ENCODE results near the gene KIF5A. TPM values are rescaled to one million over a fixed set of nuclear protein-coding genes. Genes with fewer than 3 reads are reported as not detected.

The KIF5A gene
- total and polyA plus RNA-seq, 2 donors (not counting 3 experiments of a cell fraction or from before 2014, with no cell fraction given), result 0.07 to 0.35 TPM

DNA sequence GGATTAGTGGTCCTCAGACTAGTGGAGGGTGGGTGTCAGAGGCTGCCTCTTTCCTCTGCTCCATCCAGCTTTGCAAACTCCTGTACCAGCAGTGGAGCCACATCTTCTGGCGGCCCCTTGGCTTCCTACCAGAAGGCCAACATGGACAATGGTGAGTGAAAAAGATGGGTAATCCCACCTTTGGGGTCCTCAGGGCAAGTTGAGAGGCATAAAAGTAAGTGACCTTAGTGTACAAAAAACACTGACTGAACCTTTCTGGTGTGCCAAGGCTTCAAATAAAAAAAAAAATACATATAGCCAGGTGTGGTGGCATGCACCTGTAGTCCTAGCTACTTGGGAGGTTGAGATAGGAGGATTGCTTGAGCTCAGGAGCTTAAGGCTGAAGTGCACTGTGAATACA is 32.0 kb downstream of the KIF5A start:
- Histone ChIP-seq H3K9me3 (replicated peaks; ENCODE audit: control insufficient read depth, insufficient read depth, low read length) (no peaks in the 10 kb centered on the region), H4K20me1 (replicated peaks; ENCODE audit: control insufficient read depth, extremely low read depth, insufficient read depth, low read length) (no peaks in the 10 kb centered on the region), H3K27ac (ENCODE audit: insufficient read depth, low read depth, low read length) (no peak overlapping the region), H3K4me1 (ENCODE audit: control insufficient read depth, extremely low read depth, insufficient read depth, low read length) (no peaks in the 10 kb centered on the region), H3K9ac (replicated peaks; ENCODE audit: extremely low read depth, insufficient read depth, low read length) (no peak overlapping the region), H3K27me3 (ENCODE audit: control insufficient read depth in 2 of 2, insufficient read depth in 2 of 2, low read length in 2 of 2) (peaks cover 15 to 16% of the 10 kb centered on the region in 2 experiments), H3K4me3 (replicated peaks in 1 of 3; ENCODE audit: insufficient read depth in 1 of 3, low read depth in 1 of 3, low read length in 3 of 3) (no peak overlapping the region), H3K9me1 (replicated peaks; ENCODE audit: control insufficient read depth, extremely low read depth, insufficient read depth, low read length) (no peaks in the 10 kb centered on the region), H3K79me2 (ENCODE audit: control insufficient read depth, insufficient read depth, low read length) (no peaks in the 10 kb centered on the region), H3K4me2 (ENCODE audit: insufficient read depth, low read length) (no peak overlapping the region), H3K36me3 (ENCODE audit: control insufficient read depth in 2 of 2, extremely low read depth in 1 of 2, insufficient read depth in 2 of 2, low read length in 2 of 2) (no peaks in the 10 kb centered on the region), H2AFZ (ENCODE audit: low read depth, low read length) (no peak overlapping the region)
- BruUV-seq (replicated peaks), result no TSS peak
- TF ChIP-seq POLR2A (IDR thresholded peaks at IDR 0.05; ENCODE audit: low read depth, low read length) (no peak), CTCF (IDR thresholded peaks at IDR 0.05; ENCODE audit: extremely low read depth in 1 of 2, insufficient read depth in 1 of 2, low read depth in 1 of 2, low read length in 2 of 2) (no peak), EZH2 (IDR thresholded peaks at IDR 0.05; ENCODE audit: borderline replicate concordance, low read depth, low read length, severe bottlenecking) (no peak)
- intact Hi-C loops (cut with micrococcal nuclease), result loop anchor here (2.0 kb wide), 1 partner anchor 111 kb away; no protein-coding TSS in a partner anchor
- DNase-seq (ENCODE audit: low read depth, low spot score) (no peak), FAIRE-seq (no peak)
- dilution Hi-C loops (cut with MboI; ENCODE audit: extremely low pct_ligation_motif_present, low sequenced_read_pairs), result no loop called here
- ChIA-PET POLR2A (no interaction called here), CTCF (interaction anchor here (0.8 to 6.0 kb wide), 12 partner anchors 10 to 175 kb away, joined by 3 to 126 read pairs (median 30); partner anchors contain the start of genes ARHGEF25, B4GALNT1, DCTN2 and OS9)

DNA sequence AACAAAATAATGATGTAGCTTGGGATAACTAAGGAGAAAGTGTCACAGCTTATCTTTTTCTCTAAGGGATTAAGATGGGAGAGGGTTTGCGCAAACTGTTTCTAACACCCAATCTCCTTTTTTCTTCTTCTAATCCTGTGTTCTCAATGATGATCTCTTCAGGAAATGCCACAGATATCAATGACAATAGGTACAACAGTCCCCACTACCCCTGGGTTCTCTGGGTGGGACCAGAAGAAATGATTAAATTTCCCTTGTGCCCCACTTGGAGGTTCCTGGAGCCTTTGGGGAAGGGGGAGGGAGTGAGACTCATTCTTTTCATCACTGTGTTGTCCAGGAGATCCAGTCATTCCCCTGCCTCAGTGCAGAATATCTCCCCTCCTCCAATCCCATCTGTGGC is 32.6 kb downstream of the KIF5A start:
- Histone ChIP-seq H3K79me2 (ENCODE audit: control insufficient read depth, insufficient read depth, low read length) (no peaks in the 10 kb centered on the region), H3K4me1 (ENCODE audit: control insufficient read depth, extremely low read depth, insufficient read depth, low read length) (no peaks in the 10 kb centered on the region), H3K4me3 (replicated peaks in 1 of 3; ENCODE audit: insufficient read depth in 1 of 3, low read depth in 1 of 3, low read length in 3 of 3) (no peak overlapping the region), H2AFZ (ENCODE audit: low read depth, low read length) (no peak overlapping the region), H3K9me3 (replicated peaks; ENCODE audit: control insufficient read depth, insufficient read depth, low read length) (no peaks in the 10 kb centered on the region), H3K36me3 (ENCODE audit: control insufficient read depth in 2 of 2, extremely low read depth in 1 of 2, insufficient read depth in 2 of 2, low read length in 2 of 2) (no peaks in the 10 kb centered on the region), H3K9me1 (replicated peaks; ENCODE audit: control insufficient read depth, extremely low read depth, insufficient read depth, low read length) (no peaks in the 10 kb centered on the region), H3K9ac (replicated peaks; ENCODE audit: extremely low read depth, insufficient read depth, low read length) (no peak overlapping the region), H3K27me3 (ENCODE audit: control insufficient read depth in 2 of 2, insufficient read depth in 2 of 2, low read length in 2 of 2) (peaks cover 15 to 18% of the 10 kb centered on the region in 2 experiments), H3K4me2 (ENCODE audit: insufficient read depth, low read length) (no peak overlapping the region), H4K20me1 (replicated peaks; ENCODE audit: control insufficient read depth, extremely low read depth, insufficient read depth, low read length) (no peaks in the 10 kb centered on the region), H3K27ac (ENCODE audit: insufficient read depth, low read depth, low read length) (no peak overlapping the region)
- ChIA-PET CTCF (interaction anchor here (0.8 to 6.0 kb wide), 18 partner anchors 10 to 221 kb away, joined by 3 to 126 read pairs (median 18); partner anchors contain the start of genes ARHGEF25, B4GALNT1, DCTN2 and DTX3), POLR2A (interaction anchor here (0.6 kb wide), 1 partner anchor 62 kb away, joined by 3 read pairs; no protein-coding TSS in a partner anchor)
- TF ChIP-seq POLR2A (IDR thresholded peaks at IDR 0.05; ENCODE audit: low read depth, low read length) (no peak), GATA2 (IDR thresholded peaks at IDR 0.05; ENCODE audit: insufficient read depth, insufficient read length, low read depth, low read length) (no peak), JUN (IDR thresholded peaks at IDR 0.05; ENCODE audit: borderline replicate concordance, insufficient read depth, insufficient read length, low read depth) (no peak), FOS (IDR thresholded peaks at IDR 0.05; ENCODE audit: borderline replicate concordance, insufficient read depth, low read length) (no peak), POLR2AphosphoS5 (IDR thresholded peaks at IDR 0.05; ENCODE audit: insufficient read depth, low read depth, low read length) (no peak), CTCF (IDR thresholded peaks at IDR 0.05; ENCODE audit: extremely low read depth in 1 of 2, insufficient read depth in 1 of 2, low read depth in 1 of 2, low read length in 2 of 2) (no peak), EZH2 (IDR thresholded peaks at IDR 0.05; ENCODE audit: borderline replicate concordance, low read depth, low read length, severe bottlenecking) (no peak), MYC (IDR thresholded peaks at IDR 0.05; ENCODE audit: low read depth, low read length) (no peak)
- TF ChIP-seq, protein P1, sequence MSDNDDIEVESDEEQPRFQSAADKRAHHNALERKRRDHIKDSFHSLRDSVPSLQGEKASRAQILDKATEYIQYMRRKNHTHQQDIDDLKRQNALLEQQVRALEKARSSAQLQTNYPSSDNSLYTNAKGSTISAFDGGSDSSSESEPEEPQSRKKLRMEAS (IDR thresholded peaks at IDR 0.05; ENCODE audit: insufficient read depth, insufficient read length), result no peak
- dilution Hi-C loops (cut with MboI; ENCODE audit: extremely low pct_ligation_motif_present, low sequenced_read_pairs), result no loop called here
- DNase-seq (ENCODE audit: low read depth, low spot score), result no peak
- BruUV-seq (replicated peaks), result no TSS peak
- intact Hi-C loops (cut with micrococcal nuclease), result loop anchor here (2.0 kb wide), 1 partner anchor 110 kb away; no protein-coding TSS in a partner anchor
- no peak for FAIRE-seq

All from endothelial cell of umbilical vein (primary cell).